Stimulated activated CD8-positive, alpha-beta memory T cell treated with anti-CD3 and anti-CD28 coated beads, Interleukin-7, amount 100 ng/mL, for 24 hours (primary cell): Measurements from ENCODE around the gene KCNE5.
"Not testable (repeated sequence)": the region's sequence is repeated elsewhere in the genome, so short reads cannot be mapped to it uniquely, and the experiment has no call there.

Experiments
- DNase-seq: peaks from one replicate; pipeline ENCODE4 v3.0.0-alpha.2; 2020; ENCODE audit warnings: low read depth

Gene KCNE5, protein sequence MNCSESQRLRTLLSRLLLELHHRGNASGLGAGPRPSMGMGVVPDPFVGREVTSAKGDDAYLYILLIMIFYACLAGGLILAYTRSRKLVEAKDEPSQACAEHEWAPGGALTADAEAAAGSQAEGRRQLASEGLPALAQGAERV

DNA sequence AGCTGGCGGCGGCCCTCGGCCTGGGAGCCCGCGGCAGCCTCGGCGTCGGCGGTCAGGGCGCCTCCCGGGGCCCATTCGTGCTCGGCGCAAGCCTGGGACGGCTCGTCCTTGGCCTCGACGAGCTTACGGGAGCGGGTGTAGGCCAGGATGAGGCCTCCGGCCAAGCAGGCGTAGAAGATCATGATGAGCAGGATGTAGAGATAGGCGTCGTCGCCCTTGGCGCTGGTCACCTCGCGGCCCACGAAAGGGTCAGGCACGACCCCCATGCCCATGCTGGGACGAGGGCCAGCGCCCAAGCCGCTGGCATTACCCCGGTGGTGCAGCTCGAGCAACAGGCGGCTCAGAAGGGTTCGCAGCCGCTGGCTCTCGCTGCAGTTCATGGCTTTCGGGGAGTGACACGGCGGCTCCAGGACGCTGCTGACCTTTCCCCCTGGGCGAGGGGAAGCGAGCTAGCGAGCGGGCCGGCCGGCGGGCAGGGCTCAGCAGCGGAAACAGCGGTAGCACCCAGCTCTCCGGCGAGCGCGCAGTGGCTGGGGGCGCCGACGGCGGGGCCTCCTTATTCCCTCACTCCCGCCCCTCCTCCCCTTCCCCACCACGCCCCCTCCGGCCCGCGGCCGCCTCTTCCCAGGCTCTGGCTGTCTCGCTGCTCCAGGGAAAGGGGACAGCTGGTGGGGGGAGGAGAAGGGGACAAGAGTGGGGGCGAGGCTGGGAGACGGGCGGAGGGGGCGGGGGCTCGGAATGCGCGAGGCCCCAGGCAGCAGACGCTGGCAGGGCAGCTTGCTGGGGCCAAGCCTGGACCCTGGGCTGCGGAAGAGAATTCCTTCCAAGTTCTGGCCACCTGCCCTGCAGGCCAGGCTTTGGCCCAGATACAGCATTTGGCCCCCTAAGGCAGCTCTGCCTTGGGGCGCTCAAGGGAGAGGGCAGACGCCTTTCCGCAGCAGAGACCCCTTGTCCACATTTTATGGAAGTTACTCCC, at the start of gene KCNE5:
Gene KCNE5 (minus strand): TSS at position 532 of the 976 bp plus-strand sequence. CDS start 152 bp downstream, at position 380.
- DNase-seq: no peak

DNA sequence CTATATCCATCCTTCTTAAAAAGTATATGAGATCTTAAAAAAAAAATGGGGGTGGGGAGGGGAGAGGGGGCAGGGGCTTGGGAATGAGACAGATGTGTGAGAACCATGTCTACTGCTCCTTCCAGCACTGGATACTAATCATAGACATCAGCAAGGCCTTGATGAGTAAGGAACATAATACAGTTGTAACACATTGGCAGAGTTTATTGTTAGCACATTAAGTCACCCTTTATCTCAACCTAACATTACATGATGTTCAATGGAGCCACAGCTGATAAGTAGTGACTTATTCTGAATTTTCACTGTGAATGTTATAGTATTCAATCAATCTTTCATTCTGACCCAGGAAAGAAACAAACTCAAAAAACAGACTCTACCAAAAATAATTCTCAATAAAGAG, 47.3 kb upstream of the KCNE5 start:
- DNase-seq: no peak

DNA sequence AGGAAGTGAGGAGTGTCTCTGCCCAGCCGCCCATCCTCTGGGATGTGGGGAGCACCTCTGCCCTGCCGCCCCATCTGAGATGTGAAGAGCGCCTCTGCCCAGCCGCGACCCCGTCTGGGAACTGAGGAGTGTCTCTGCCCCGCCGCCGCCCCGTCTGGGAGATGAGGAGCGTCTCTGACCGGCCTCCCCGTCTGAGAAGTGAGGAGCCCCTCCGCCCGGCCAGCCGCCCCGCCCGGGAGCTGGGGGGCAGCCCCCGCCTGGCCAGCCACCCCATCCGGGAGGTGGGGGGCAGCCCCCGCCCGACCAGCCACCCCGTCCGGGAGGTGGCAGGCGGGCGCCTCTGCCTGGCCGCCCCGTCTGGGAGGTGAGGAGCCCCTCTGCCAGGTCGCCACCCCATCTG, 46.2 kb upstream of the KCNE5 start:
- DNase-seq: not testable (repeated sequence)

DNA sequence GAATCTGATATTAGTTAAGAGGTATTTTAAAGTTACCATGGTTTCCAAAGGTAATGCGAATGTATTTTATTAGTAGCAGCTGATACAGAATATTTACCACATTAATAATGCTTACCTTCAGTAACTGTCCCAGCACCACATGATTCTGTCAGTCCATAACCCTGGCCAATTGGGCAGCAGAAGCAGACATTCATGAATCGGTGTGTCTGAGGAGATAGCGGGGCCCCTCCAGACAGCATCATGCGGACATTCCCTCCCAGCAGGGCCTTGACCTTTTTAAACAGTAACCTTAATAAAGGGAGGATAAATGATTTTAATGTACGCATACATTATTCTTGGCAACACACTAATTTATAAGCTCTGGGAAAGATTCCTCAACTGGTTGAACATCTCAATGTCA, 43.0 kb upstream of the KCNE5 start:
- DNase-seq: no peak

DNA sequence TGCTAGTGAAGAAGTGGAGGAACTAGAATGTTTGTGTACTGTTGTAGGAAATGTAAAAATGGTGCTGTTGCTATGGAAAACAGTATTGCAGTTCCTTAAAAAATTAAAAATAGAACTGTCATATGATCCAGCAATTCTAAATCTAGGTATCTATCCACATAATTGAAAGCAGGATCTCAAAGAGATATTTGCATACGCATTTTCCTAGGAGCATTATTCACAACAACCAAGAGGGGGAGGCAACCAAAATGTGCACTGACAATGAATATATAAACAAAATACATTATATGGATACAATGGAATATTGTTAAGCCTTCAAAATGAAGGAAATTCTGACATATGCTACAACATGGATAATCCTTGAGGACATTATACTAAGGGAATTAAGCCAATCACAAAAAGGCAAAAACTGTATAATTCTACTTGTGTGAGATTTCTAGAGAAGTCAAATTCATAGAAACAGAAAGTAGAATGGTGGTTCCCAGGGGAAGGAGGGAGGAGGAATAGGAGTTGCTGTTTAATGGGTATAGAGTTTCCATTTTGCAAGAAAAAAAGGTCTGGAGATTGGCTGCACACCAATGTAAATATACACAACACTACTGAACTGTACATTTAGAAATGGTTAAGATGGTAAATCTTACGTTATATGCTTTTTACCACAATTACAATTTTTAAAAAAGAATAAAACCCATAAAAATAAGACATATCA, 35.6 kb upstream of the KCNE5 start:
- no peak for DNase-seq

DNA sequence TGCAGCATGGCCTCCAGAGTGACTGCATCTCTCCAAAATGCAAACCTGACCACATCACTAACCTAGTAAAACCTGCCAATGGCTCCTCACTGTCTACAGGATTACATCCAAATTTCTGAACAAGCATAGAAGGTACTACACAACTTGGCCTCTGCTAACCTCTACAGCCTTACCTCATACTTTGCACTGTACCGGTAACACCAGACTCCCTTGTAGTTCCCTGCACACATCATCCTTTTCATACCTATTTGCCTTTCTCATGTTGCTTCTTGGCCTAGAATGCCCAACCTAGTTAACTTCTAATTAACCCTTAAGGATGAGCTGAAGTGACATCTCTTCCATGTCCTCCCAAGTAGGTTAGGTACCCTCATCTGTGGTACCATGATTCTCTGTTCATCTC, 33.4 kb upstream of the KCNE5 start:
- DNase-seq: no peak

DNA sequence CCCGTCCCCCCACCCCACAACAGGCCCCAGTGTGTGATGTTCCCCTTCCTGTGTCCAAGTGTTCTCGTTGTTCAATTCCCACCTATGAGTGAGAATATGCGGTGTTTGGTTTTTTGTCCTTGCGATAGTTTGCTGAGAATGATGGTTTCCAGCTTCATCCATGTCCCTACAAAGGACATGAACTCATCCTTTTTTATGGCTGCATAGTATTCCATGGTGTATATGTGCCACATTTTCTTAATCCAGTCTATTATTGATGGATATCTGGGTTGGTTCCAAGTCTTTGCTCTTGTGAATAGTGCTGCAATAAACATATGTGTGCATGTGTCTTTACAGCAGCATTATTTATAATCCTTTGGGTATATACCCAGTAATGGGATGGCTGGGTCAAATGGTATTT, 32.4 kb upstream of the KCNE5 start:
- DNase-seq: not testable (repeated sequence)

DNA sequence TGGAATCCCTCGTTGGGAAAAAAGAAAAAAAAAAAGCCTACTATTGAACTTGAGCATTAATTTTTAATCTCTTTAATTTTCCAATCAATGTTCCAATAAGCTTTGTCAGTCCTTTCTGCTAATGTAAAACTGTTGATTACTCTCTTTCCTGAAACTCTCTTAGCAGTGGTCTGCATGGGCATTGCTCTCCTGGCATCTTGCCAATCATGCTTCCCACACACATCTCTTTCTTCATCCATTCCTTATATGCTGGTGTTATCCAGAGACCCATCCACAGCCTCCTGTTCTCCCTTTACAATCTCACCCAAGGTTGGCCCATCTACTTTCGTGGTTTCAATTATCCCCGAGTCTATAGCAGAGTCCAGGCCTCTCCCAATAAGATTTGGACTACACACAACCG, 31.8 kb upstream of the KCNE5 start:
- DNase-seq: no peak

DNA sequence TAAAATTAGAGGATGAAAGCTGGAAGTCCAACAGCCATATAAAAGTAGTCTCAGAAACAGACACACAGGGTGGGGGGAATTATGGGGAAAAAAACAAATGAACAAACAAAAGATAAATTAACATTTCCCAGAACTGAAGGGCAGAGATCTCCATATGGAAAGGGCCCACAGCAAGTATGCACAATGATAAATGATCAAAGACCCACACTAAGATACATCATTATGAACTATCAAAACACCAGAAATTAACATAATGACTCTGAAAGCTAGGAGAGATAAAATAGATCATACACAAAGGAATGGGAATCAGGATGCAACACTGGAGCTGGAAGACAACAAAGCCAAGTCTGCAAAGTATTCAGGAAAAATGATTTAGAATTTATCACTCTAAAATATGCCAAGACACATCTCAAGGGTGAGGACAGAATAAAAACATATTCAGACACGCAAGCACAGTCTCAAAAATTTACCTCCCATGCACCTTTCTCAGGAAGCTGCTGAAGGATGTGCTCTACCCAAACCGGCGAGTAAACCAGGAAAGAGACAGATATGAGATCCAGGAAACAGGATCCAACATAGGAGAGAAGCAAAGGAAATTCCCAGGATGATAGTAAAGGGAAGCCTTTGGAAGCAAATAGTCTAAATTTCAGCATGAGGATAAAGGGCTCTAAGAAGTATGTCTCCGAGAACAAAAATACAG, 30.7 kb upstream of the KCNE5 start:
- DNase-seq: no peak

DNA sequence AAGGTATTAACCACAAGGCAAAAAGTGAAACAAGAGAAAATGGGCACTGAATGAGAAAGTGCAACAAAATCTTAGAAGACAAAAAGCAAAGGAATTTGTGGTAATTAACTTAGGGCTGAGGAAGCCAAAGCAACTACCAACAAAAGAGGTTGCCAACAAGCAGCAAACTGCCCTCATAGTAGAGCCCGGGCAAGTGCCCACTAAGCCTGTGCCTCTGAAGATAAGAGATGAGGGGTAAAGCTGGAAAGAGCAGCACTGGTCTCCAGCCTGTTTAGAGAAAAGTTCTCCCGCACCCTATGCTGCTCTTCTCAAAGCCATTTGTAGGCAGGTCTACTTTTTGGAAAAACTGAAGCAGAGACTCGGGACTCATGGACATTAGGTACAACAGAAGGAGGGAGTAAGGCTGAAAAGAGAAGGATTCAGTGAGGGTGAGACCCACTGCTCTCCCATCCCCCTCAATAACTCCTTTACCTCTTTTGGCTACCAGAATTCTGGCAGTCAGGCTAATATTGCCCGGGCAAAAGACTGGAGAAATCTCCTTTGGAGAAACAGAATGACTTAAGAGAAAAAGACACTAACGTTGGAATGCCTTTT, 29.6 kb upstream of the KCNE5 start:
- no peak for DNase-seq

DNA sequence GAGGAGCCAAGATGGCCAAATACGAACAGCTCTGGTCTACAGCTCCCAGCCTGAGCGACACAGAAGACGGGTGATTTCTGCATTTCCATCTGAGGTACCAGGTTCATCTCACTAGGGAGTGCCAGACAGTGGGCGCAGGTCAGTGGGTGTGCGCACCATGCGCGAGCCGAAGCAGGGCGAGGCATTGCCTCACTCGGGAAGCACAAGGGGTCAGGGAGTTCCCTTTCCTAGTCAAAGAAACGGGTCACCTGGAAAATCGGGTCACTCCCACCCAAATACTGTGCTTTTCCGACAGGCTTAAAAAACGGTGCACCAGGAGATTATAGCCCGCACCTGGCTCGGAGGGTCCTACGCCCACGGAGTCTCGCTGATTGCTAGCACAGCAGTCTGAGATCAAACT, 19.7 kb upstream of the KCNE5 start:
- not testable (repeated sequence) for DNase-seq

DNA sequence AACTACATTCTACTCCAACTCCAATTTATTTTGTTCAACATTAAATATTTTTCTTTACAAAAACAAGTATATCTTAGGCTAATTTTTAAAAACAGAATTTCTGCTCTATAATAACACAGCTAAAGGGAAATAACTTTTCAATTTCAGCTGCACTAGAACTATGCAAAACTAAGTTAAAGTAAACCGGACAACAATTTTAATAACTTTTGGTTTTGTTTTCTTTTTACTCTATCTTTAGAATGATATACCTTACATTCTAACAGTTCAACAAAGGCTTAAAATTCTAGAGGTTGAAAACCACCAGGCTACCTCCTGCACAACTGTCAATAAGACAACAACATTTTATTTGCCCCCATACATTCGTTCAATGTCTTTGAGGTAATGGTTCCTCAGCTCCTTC, 18.7 kb upstream of the KCNE5 start:
- no peak for DNase-seq

DNA sequence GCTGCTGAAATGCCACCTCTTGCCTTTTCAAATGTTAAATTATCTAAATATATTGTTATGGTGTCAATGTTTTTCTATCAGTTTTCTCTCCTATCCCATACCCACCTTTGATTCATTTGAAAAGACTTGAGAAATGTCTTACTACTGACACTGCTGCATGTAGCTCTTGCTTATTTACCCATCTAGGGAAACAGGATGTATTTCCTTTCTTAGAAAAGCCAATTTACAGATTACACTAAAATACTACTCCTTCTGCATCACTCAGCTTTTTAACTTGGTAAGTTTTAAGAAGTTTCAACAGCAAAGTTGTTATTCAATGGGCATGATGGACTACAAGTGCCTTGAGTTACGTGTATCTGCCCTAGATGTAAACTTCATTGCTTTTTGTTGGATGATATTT, 13.2 kb upstream of the KCNE5 start:
- DNase-seq: no peak

DNA sequence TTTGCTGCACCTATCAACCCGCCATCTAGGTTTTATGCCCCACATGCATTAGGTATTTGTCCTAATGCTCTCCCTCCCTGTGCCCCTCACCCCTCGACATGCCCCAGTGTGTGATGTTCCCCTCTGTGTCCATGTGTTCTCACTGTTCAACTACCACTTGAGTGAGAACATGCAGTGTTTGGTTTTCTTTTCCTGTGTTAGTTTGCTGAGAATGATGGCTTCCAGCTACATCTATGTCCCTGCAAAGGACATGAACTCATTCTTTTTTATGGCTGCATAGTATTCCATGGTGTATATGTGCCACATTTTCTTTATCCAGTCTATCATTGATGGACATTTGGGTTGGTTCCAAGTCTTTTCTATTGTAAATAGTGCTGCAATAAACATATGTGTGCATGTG, 12.5 kb upstream of the KCNE5 start:
- not testable (repeated sequence) for DNase-seq

DNA sequence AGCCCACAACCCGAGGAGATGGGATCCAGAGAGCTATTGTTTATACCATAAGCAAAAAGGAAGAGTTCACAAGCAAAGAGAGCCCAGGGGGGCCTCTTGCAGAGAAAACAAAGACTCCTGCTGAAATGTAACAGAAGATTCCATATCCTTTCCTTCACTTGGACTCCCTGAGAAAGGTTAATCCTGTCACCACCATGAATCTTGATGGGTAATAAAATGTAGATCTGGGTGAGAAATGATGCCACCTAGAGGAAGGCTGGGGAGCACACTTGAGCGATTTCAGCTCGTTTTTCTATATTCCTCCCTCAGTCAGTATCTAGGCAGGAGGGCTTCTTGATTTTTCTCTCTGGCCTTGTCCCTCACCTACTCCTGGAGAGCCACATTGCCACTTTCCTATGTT, 10.2 kb upstream of the KCNE5 start:
- no peak for DNase-seq

DNA sequence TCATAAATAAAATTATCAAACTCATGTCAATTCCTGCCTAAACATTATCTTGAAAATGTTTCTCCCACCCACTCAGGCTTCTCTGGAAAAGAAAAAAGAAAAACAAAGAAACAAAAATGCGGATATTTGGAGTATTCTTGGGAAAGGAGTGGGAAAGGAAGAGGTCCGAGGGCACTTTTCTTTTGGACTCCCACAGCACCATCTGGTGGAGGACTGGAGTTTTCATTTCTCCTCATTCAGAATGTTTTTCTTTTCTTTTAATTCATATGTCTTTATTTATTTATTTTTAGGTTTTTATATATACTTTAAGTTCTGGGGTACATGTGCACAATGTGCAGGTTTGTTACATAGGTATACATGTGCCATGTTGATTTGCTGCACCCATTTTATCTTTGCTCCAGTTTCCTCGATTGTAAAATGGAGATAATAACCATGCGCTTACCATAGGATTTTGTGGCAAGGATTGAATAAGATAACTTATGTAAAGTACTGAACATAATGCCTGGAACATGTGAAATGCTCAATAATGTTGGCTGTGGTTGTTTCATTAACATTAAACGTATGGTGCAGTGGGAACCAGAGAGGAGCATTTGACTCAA, 8.0 kb upstream of the KCNE5 start:
- no peak for DNase-seq

DNA sequence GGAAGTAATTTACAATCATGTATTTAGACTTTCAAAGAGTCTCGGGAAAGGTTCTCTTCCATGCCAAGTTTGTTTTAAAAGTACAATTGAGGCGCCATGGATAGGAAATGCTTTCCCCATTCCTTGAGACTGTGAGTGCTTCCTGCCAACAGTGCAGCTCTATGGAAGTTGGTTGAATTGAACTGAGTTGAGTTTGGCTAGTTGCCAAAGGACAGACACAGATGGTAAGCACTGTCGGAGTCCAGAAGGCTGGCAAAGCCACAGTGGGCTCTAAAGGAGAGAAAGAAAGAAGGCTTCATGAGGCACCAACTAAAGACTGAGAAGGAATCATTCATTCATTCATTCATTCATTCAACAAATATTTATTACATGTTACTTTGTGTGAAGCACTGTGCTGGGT, 4.3 kb upstream of the KCNE5 start:
- DNase-seq: no peak

DNA sequence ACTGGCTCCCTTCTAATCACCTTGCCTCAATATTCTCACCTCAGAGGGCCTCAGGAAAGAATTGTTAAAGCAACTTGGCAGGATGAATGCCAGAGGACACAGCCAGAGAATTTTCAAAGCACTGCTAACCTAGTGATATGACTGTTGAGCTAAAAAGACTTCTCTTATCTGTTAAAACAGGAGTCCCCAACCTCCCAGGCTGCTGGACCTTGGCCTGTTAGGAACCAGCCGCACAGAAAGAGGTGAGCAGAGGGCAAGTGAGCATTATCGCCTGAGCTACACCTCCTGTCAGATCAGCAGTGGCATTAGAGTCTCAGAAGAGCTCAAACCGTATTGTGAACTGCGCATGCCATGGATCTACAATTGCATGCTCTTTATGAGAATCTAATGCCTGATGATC, 1.7 kb upstream of the KCNE5 start:
- DNase-seq: no peak

DNA sequence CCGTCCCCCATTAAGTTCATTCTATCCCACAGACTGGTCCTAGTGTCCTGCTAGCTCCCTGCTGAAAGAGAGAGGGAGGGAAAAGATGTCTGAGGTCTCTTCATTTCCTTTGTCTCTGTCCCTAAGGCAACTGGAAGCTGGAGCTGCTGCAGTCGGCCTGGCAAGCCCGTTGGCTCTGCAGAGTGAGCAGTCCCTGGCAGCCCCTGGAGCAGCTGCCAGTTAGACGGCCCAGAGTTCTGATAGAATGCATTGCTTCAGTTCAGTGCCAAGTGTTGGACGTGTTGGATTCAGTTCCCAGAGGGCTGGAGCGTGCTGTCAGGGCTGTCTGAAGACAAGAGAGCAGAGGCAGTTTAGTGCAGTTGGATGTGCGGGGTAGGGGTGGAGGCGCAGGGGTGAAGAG, 975 bp downstream of the KCNE5 start:
- no peak for DNase-seq

DNA sequence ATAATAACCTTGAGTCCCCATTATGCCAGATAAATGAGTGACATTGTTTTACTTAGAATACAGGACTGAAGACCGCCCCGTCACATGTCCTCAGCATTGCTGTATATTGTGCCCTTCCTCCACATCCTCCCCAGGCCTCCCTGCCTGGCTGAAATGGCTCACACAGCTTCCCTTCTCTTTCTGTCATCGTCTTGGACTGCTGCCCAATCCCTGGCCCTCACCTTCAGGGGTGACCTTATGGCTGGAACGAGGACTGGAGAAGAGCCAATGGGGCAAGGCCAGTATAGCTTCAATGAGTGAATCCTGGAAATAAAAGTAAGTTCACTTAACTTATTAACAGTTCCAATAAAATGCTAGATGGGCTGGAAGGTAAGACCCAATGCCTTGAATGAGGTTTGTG, 2.7 kb downstream of the KCNE5 start:
- DNase-seq: no peak

DNA sequence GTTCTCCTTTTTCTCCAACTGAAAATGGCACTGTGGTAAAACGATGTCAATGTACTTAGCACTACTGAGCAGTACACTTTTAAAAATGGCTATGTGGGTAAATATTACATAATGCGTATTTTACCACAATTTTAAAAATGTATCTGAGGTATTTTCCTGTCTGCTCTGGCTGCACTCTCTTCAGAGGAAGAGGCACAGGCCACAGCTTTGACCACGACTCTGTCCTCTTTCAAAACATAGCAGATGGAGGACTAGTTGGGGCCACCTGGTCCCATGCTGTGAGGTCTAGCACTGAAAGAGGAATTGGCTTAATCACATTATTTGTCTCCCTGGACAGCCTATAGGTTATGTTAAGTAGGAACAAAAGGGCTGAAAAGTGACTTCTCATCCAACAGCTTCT, 5.2 kb downstream of the KCNE5 start:
- no peak for DNase-seq

DNA sequence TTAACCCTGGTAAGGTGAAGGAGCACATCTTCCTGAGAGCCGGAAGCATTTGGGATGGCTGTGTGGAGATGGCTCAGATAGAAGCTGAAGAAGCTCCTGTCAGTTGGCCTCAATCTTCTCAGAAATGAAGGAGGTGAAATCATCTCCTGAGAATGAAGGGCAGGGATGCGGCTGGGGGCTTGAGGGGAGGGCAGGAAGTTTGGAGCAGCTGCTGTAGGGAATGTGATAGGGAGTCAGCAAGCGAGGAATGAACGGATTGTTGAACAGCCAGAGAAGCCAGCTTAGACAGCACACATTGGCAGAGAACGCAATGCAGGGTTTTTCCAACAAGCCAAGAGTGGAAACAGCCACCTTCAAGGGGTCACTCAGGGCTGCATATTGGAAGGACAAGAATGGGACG, 10.0 kb downstream of the KCNE5 start:
- no peak for DNase-seq
